CD4-positive, alpha-beta T cell treated with Interleukin-21 for 1 hour (primary cell): ENCODE results near the gene RCN2.
A peak's percentile ranks its signal among the peaks of the same experiment; 100 is the strongest.

Experiments used
- DNase-seq: peaks from one replicate; pipeline ENCODE4 v3.0.0-alpha.2; 2020

RCN2 gene

DNA sequence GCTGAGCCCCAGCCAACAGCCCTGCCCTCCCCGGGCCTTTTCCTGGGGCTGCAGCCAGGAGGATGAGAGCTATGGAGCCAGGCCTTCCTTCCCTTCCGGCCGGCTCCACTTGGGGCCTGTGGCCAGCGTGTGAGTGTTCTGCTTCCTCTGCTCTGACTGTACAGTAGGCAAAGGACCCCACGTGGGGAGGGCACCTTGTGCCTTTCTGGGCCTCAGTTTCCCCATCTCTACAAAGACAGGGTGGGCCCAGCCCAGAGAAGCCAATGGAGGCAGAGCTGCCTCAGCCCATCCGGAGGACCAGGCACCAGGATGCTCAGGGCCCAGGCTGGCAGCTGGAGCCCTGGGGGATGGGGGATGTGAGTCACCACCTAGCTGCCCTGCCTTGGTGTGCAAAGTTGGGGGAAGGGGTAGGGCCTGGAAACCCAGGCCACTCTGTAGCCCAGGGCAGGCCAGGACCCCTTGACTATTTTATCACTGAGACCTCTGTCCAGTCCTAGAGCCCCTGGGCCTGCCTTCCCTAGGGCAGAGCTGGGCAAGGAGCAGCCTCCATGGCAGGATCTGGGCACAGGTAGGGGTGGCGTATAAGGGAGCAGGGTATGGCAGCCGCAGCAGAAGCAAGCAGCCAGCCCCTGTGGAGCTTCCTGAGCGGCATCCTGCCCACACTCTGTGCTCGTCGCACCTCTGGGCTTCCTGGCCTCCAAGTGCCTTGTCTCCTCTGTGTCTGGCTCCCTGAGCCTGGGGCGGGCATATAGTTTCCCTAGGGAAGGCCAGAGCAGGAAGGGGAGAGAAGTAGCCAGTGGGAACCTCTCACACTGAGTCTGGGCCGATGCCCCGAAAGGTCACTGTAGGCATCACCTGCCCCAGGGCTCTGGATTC, 65.2 kb downstream of the RCN2 start:
- peak; percentile 50 for DNase-seq

DNA sequence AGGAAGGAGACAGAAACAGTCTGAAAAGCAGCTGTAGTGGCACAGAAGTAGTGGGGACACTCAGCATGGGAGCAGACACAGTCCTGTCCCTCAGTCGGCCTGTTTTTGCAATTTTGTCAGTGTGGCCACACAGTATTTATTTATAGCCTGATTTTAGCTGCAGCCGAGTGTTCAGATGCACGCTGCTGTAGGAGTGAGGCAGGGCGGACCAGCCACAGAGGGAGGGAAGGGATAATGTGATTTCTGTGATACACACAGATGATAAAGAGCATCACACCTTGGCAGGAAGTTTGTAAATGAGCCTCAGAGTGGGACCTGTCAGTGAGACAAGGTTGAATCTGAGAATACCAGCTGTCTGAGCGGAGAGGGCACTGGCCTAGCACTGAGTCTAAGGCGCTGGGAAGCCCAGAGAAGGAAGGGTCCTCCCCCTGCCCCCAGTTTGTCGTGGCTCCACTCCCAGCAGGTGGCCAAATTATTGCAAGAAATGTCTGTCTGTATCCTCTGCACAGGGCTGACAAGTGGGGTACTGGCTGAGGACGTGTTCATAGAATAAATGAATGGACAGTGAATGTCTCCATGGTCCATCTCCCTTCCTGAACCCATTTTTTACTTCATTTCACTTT, 67.2 kb downstream of the RCN2 start:
- DNase-seq: peak; percentile 37

DNA sequence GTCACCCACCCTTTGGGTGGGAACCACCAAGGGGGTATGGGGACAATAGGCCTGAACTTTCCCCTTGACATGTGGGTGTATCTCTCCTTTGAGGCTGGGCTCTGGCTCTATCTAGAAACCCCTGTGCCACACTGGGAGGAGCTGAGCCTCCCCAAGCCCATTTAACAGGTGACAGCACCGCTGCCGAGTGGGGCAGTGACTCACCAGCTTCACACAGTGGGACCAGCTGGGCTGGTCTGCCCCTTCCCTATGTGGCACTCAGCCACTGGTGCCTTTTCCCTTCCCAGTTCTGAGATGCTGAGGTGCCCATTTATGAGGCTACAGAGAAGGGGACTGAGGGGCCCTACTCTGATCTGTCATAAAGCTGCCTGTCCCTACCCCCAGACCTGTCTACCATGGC, 68.4 kb downstream of the RCN2 start:
- no peak for DNase-seq

DNA sequence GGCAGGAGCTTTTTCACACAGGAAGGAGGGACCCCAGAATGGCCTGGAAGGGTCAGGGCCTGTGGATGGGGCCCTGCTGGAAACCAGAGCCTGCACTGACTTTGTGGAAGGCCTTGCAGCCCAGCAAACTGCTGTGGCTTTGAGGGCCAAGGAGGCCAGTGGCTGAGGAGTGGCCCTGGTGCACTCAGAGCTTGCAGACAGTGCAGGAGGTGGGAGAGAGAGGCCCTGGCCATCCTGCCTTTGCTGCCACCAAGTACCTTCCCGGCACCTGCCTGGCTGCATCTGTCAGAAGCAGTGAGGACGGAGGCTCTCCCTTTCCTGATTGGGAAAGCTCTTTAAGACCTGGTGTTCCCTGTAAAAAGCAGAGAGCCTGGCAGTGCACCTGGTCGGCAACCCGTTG, 69.8 kb downstream of the RCN2 start:
- no peak for DNase-seq

DNA sequence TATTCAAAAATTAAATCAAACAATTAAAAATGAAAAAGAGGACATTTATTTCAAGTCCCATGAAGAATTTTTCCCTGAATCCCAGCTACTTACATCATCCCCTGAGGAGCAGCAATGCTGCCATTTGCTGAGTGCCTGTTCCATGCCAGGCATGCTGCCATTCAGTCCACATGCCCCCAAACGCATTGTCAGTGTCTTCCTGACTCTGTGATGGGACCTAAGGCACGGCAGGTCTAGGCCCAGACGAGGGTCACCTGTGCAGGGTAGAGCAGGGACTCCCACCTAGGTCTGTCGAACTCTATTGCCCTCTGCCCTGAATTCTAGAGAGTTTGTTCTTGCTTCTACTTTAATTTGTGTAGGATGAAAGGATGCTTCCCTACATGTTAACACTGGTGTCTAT, 70.4 kb downstream of the RCN2 start:
- DNase-seq: no peak

DNA sequence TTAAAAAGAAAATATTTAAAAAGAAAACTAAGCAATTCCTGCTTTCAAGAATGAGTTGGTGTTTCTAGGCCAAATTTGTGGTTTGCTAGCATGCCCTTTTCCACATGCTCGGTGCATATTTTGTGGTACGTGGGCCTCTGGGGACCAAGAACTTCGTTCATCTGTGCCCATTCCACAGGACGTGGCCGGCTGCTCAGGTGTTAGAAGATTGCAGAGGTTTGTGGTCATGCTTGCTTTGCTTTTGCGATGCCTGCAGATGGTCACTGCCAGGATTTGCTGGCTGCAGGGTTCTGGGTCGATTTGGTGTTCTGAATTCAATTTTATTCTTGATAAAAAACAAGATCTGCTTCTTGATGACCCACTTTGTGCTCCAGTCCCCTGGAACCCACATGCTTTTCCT, 70.9 kb downstream of the RCN2 start:
- DNase-seq: no peak

DNA sequence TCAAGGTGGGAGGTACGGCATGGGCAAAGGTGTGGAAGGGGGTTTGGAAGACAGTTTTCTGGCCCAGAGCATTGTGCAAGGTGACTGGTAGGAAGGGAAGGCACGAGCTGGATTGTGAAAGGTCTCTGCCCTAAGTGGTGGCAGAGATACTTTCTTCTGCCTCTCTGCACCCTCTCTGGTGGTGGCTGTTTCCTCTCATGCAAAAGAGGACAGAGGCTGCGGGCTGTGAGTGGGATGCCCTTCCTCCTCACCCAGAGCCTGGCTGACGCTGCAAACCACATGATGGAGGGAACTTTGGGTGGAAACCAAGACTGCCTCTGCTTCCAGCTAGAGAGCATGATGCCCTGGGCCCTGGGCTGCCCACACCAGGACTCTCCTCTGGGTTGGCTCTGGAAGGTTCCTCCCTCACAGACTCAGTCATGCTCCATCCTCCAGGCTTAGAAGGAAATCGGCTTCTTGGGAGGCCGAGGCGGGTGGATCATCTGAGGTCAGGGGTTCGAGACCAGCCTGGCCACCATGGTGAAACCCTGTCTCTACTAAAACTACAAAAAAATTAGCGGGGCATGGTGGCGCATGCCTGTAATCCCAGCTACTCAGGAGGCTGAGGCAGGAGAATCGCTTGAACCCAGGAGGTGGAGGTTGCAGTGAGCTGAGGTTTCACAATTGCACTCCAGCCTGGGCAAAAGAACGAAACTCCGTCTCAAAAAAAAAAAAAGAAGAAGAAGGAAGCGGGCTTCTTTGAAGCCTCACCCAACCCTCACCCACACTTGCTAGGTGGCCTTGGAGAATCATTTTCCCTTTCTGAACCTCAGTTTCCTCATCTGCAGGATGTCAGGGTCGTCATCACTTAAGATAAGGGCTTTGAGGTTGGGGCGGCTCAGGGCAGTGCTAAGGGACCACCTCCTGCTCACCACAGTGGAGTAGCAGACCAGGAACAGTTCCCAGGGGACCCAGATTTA, 71.7 kb downstream of the RCN2 start:
- peak; percentile 74 for DNase-seq
